Activated CD4-positive, alpha-beta T cell treated with anti-CD3 and anti-CD28 coated beads, Interleukin-2, amount 10 ng/mL, durations not matched to agents 7 days and 5 days (primary cell): ENCODE measurements around the gene CISH. TPM values are rescaled to one million over a fixed set of nuclear protein-coding genes. Genes with fewer than 3 reads are reported as not detected.

Experiments
- CTCF ChIA-PET: fragments of 350-600 bp; sonication (Branson Sonifier 250); formaldehyde crosslinking; loops from one replicate; lab custom pipeline; 2021; ENCODE audit warnings: antibody characterized with exemption; lab: Charles Lee
- POLR2A ChIA-PET: fragments of 350-600 bp; sonication (Branson Sonifier 250); formaldehyde crosslinking; loops from one replicate; lab custom pipeline; 2021; ENCODE audit warnings: antibody characterized with exemption; lab: Charles Lee
- DNase-seq: peaks from one replicate; pipeline ENCODE4 v3.0.0-alpha.2; 2020
- H3K27ac Mint-ChIP-seq: one replicate; pipeline ENCODE4 v1.8.0; 2021; ENCODE audit warnings: mild to moderate bottlenecking, moderate library complexity, mixed read lengths
- H3K27me3 Mint-ChIP-seq: one replicate; pipeline ENCODE4 v1.8.0; 2021; ENCODE audit warnings: mixed read lengths
- H3K36me3 Mint-ChIP-seq: one replicate; pipeline ENCODE4 v1.8.0; 2021; ENCODE audit warnings: low read depth, mixed read lengths
- H3K4me1 Mint-ChIP-seq: one replicate; pipeline ENCODE4 v1.8.0; 2021; ENCODE audit warnings: mixed read lengths
- H3K4me3 Mint-ChIP-seq: one replicate; pipeline ENCODE4 v1.8.0; 2021; ENCODE audit warnings: mild to moderate bottlenecking, moderate library complexity, mixed read lengths
- H3K9me3 Mint-ChIP-seq: one replicate; pipeline ENCODE4 v1.8.0; 2021; ENCODE audit warnings: mixed read lengths
- total RNA-seq, 2 experiments: library from RNA; stranded (reverse); gene quantifications; one replicate each; pipeline ENCODE4 v1.2.3, GENCODE V29; 2021

The CISH gene
- total RNA-seq, 2 experiments from 2014 or later: 300 to 308 TPM

GRCh38 chr3:50577348-50577747 lies 34.2 kb downstream of the CISH start:
- Mint-ChIP-seq H3K36me3 (peaks cover 74% of the 10 kb centered on the region), H3K27me3 (no peaks in the 10 kb centered on the region), H3K27ac (peak overlapping the region; percentile 69), H3K4me3 (no peak overlapping the region), H3K9me3 (no peaks in the 10 kb centered on the region), H3K4me1 (peaks cover 93% of the 10 kb centered on the region)
- no peak for DNase-seq
- CTCF ChIA-PET: interaction anchor here (2.5 to 17.2 kb wide), 4 partner anchors 13 to 39 kb away, joined by 12 to 284 read pairs (median 242); partner anchors contain the start of genes CISH and MAPKAPK3
- POLR2A ChIA-PET: interaction anchor here (1.5 kb wide), 1 partner anchor 13 kb away, joined by 4 read pairs; no protein-coding TSS in a partner anchor

- POLR2A ChIA-PET: interaction anchor here (7.0 kb wide), 1 partner anchor 35 kb away, joined by 168 read pairs; the partner anchor contains the start of gene CISH
- DNase-seq: no peak
- Mint-ChIP-seq H3K4me1 (peaks cover 95% of the 10 kb centered on the region), H3K36me3 (peaks cover 73% of the 10 kb centered on the region), H3K27ac (peak overlapping the region; percentile 94), H3K4me3 (peak overlapping the region; percentile 95), H3K27me3 (no peaks in the 10 kb centered on the region), H3K9me3 (no peaks in the 10 kb centered on the region)
- CTCF ChIA-PET: interaction anchor here (0.9 to 17.2 kb wide), 4 partner anchors 8 to 41 kb away, joined by 4 to 284 read pairs (median 242); partner anchors contain the start of genes C3orf18, CISH and MAPKAPK3
These were observed 36.2 kb downstream of the CISH start for GRCh38 chr3:50575372-50575771.

GRCh38 chr3:50574444-50574831 lies 37.1 kb downstream of the CISH start:
- H3K4me3 Mint-ChIP-seq: peak overlapping the region; percentile 95
- CTCF ChIA-PET: interaction anchor here (1.0 to 17.2 kb wide), 4 partner anchors 15 to 79 kb away, joined by 3 to 284 read pairs (median 242); partner anchors contain the start of genes CISH and MAPKAPK3
- no peak for DNase-seq

GRCh38 chr3:50573566-50574443 lies 37.8 kb downstream of the CISH start:
- H3K4me1 Mint-ChIP-seq: peaks cover 82% of the 10 kb centered on the region
- peak overlapping the region; percentile 95 for H3K4me3 Mint-ChIP-seq
- ChIA-PET POLR2A (interaction anchor here (0.7 to 7.0 kb wide), 7 partner anchors 10 to 36 kb away, joined by 3 to 168 read pairs (median 8); partner anchors contain the start of gene CISH), CTCF (interaction anchor here (0.6 to 17.2 kb wide), 10 partner anchors 8 to 226 kb away, joined by 3 to 284 read pairs (median 6); partner anchors contain the start of genes CISH and MAPKAPK3)
- peak overlapping the region; percentile 94 for H3K27ac Mint-ChIP-seq
- no peaks in the 10 kb centered on the region for H3K27me3 Mint-ChIP-seq
- no peaks in the 10 kb centered on the region for H3K9me3 Mint-ChIP-seq
- DNase-seq: peak; percentile 93
- H3K36me3 Mint-ChIP-seq: peaks cover 65% of the 10 kb centered on the region

More at GRCh38 chr3:50574444-50574831, 37.1 kb downstream of the CISH start:
- Mint-ChIP-seq H3K27ac (peak overlapping the region; percentile 94), H3K4me1 (peaks cover 88% of the 10 kb centered on the region), H3K36me3 (peaks cover 71% of the 10 kb centered on the region), H3K27me3 (no peaks in the 10 kb centered on the region), H3K9me3 (no peaks in the 10 kb centered on the region)
- POLR2A ChIA-PET: interaction anchor here (1.3 to 7.0 kb wide), 4 partner anchors 9 to 36 kb away, joined by 4 to 168 read pairs (median 20); partner anchors contain the start of gene CISH

- Mint-ChIP-seq H3K36me3 (peaks cover 56% of the 10 kb centered on the region), H3K4me1 (peaks cover 79% of the 10 kb centered on the region)
- DNase-seq: peak; percentile 47
These were observed 38.7 kb downstream of the CISH start for GRCh38 chr3:50572801-50573371.

GRCh38 chr3:50572158-50572557 lies 39.4 kb downstream of the CISH start:
- ChIA-PET POLR2A (interaction anchor here (0.8 to 7.0 kb wide), 6 partner anchors 19 to 44 kb away, joined by 3 to 168 read pairs (median 21); partner anchors contain the start of gene CISH), CTCF (interaction anchor here (0.5 to 17.2 kb wide), 17 partner anchors 9 to 818 kb away, joined by 3 to 284 read pairs (median 6); partner anchors contain the start of genes CISH, MAPKAPK3 and RBM15B)
- Mint-ChIP-seq H3K9me3 (no peaks in the 10 kb centered on the region), H3K36me3 (peaks cover 49% of the 10 kb centered on the region), H3K27ac (peak overlapping the region; percentile 94), H3K4me3 (peak overlapping the region; percentile 95), H3K27me3 (no peaks in the 10 kb centered on the region), H3K4me1 (peaks cover 74% of the 10 kb centered on the region)
- peak; percentile 86 for DNase-seq

More at GRCh38 chr3:50572801-50573371, 38.7 kb downstream of the CISH start:
- POLR2A ChIA-PET: interaction anchor here (0.7 to 7.0 kb wide), 7 partner anchors 14 to 43 kb away, joined by 3 to 168 read pairs (median 8); partner anchors contain the start of gene CISH
- H3K9me3 Mint-ChIP-seq: no peaks in the 10 kb centered on the region
- H3K27ac Mint-ChIP-seq: peak overlapping the region; percentile 94
- H3K4me3 Mint-ChIP-seq: peak overlapping the region; percentile 95
- CTCF ChIA-PET: interaction anchor here (0.6 to 17.2 kb wide), 16 partner anchors 9 to 817 kb away, joined by 3 to 284 read pairs (median 5); partner anchors contain the start of genes CISH, MAPKAPK3 and RBM15B
- H3K27me3 Mint-ChIP-seq: no peaks in the 10 kb centered on the region

GRCh38 chr3:50571486-50571885 lies 40.1 kb downstream of the CISH start:
- H3K27ac Mint-ChIP-seq: peak overlapping the region; percentile 94
- H3K4me1 Mint-ChIP-seq: peaks cover 75% of the 10 kb centered on the region
- H3K4me3 Mint-ChIP-seq: peak overlapping the region; percentile 95
- no peaks in the 10 kb centered on the region for H3K27me3 Mint-ChIP-seq
- ChIA-PET POLR2A (interaction anchor here (1.5 to 7.0 kb wide), 4 partner anchors 19 to 39 kb away, joined by 7 to 168 read pairs (median 60); partner anchors contain the start of gene CISH), CTCF (interaction anchor here (0.6 to 17.2 kb wide), 11 partner anchors 8 to 1547 kb away, joined by 3 to 284 read pairs (median 7); partner anchors contain the start of genes CISH, MAPKAPK3 and RBM15B)
- no peaks in the 10 kb centered on the region for H3K9me3 Mint-ChIP-seq
- DNase-seq: no peak
- H3K36me3 Mint-ChIP-seq: peaks cover 42% of the 10 kb centered on the region

- peaks cover 75% of the 10 kb centered on the region for H3K4me1 Mint-ChIP-seq
- peaks cover 35% of the 10 kb centered on the region for H3K36me3 Mint-ChIP-seq
- no peaks in the 10 kb centered on the region for H3K27me3 Mint-ChIP-seq
These were observed 40.9 kb downstream of the CISH start for GRCh38 chr3:50570508-50571279.

GRCh38 chr3:50568947-50569749 lies 42.4 kb downstream of the CISH start, which contains the start of gene HEMK1:
Gene HEMK1, plus strand, starts transcription at chr3:50569522. Its CDS starts 1,583 bp downstream, at chr3:50571105.
- Mint-ChIP-seq H3K27me3 (no peaks in the 10 kb centered on the region), H3K9me3 (no peaks in the 10 kb centered on the region), H3K4me1 (peaks cover 72% of the 10 kb centered on the region), H3K36me3 (peaks cover 35% of the 10 kb centered on the region), H3K4me3 (peak within 1 kb of the TSS; percentile 95), H3K27ac (peak within 1 kb of the TSS; percentile 94)
- DNase-seq: peak; percentile 96
- ChIA-PET CTCF (interaction anchor here (0.6 to 17.2 kb wide), 11 partner anchors 10 to 1135 kb away, joined by 3 to 284 read pairs (median 5); partner anchors contain the start of genes CISH, MAPKAPK3 and RBM15B), POLR2A (interaction anchor here (0.6 to 7.0 kb wide), 9 partner anchors 21 to 1708 kb away, joined by 3 to 168 read pairs (median 5); partner anchors contain the start of genes CISH, MANF and MAPKAPK3)

More at GRCh38 chr3:50570508-50571279, 40.9 kb downstream of the CISH start:
- CTCF ChIA-PET: interaction anchor here (0.6 to 17.2 kb wide), 14 partner anchors 11 to 1548 kb away, joined by 3 to 284 read pairs (median 6); partner anchors contain the start of genes CISH, MAPKAPK3 and RBM15B
- POLR2A ChIA-PET: interaction anchor here (0.6 to 7.0 kb wide), 8 partner anchors 16 to 141 kb away, joined by 3 to 168 read pairs (median 8); partner anchors contain the start of genes CISH and MAPKAPK3
- no peaks in the 10 kb centered on the region for H3K9me3 Mint-ChIP-seq
- peak overlapping the region; percentile 94 for H3K27ac Mint-ChIP-seq
- H3K4me3 Mint-ChIP-seq: peak overlapping the region; percentile 95
- DNase-seq: no peak
